ENCODE data around the gene NDE1.

Gene NDE1

DNA sequence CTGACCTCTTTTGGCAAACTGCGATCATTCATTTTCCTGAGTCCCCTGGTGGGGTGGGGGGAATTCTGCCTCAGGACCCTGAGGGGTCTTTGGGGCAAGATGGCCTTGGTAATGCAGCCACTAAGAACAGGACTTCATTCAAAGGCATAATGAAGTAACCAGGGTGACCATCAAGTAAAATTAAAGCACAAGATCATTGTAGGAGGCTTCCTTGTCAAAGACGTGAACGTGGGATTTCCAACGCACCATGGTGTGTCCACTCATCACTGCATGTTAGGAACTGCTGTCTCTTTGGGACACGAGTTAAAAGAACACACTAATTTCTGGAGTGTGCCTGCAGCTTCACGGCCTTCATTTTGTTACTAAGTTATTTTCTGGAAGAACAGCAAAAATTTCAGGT is 51.3 kb downstream of the NDE1 start:
- no peak for TF ChIP-seq EZH2phosphoT487 (conservative IDR thresholded peaks at IDR 0.05; ENCODE audit: low read length)
- TF ChIP-seq, protein P1, sequence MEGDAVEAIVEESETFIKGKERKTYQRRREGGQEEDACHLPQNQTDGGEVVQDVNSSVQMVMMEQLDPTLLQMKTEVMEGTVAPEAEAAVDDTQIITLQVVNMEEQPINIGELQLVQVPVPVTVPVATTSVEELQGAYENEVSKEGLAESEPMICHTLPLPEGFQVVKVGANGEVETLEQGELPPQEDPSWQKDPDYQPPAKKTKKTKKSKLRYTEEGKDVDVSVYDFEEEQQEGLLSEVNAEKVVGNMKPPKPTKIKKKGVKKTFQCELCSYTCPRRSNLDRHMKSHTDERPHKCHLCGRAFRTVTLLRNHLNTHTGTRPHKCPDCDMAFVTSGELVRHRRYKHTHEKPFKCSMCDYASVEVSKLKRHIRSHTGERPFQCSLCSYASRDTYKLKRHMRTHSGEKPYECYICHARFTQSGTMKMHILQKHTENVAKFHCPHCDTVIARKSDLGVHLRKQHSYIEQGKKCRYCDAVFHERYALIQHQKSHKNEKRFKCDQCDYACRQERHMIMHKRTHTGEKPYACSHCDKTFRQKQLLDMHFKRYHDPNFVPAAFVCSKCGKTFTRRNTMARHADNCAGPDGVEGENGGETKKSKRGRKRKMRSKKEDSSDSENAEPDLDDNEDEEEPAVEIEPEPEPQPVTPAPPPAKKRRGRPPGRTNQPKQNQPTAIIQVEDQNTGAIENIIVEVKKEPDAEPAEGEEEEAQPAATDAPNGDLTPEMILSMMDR (IDR thresholded peaks at IDR 0.05; ENCODE audit: insufficient read depth, low read length, poor library complexity, severe bottlenecking) = no peak
- no peak overlapping the region for H2AFZ ChIP-seq (ENCODE audit: low read depth, low read length, severe bottlenecking)
- no peak overlapping the region for H3K27ac ChIP-seq (ENCODE audit: low read depth, low read length)
- no peak overlapping the region for H3K9ac ChIP-seq (ENCODE audit: low read length)
- no peaks in the 10 kb centered on the region for H3K79me2 ChIP-seq (ENCODE audit: insufficient read depth, low read length)
- no peaks in the 10 kb centered on the region for H4K20me1 ChIP-seq (ENCODE audit: low read depth, low read length)
- H3K27me3 ChIP-seq (ENCODE audit: low read length) = no peaks in the 10 kb centered on the region
- no peak overlapping the region for H3K4me3 ChIP-seq (ENCODE audit: insufficient read depth, low read length, poor library complexity, severe bottlenecking)
- 0 out of 2 replicates have a peak, but pooled peaks cover 5% of the 10 kb centered on the region for H3K36me3 ChIP-seq (ENCODE audit: low read length)
- no peaks in the 10 kb centered on the region for H3K9me3 ChIP-seq (ENCODE audit: insufficient read depth, low read length)
- peaks cover 12% of the 10 kb centered on the region for H3F3A ChIP-seq (ENCODE audit: insufficient read depth)
- H3K9me2 ChIP-seq (replicated peaks; ENCODE audit: insufficient read depth, low read length) = no peaks in the 10 kb centered on the region
- no peak overlapping the region for H3K4me2 ChIP-seq (ENCODE audit: low read depth, low read length, poor library complexity, severe bottlenecking)

DNA sequence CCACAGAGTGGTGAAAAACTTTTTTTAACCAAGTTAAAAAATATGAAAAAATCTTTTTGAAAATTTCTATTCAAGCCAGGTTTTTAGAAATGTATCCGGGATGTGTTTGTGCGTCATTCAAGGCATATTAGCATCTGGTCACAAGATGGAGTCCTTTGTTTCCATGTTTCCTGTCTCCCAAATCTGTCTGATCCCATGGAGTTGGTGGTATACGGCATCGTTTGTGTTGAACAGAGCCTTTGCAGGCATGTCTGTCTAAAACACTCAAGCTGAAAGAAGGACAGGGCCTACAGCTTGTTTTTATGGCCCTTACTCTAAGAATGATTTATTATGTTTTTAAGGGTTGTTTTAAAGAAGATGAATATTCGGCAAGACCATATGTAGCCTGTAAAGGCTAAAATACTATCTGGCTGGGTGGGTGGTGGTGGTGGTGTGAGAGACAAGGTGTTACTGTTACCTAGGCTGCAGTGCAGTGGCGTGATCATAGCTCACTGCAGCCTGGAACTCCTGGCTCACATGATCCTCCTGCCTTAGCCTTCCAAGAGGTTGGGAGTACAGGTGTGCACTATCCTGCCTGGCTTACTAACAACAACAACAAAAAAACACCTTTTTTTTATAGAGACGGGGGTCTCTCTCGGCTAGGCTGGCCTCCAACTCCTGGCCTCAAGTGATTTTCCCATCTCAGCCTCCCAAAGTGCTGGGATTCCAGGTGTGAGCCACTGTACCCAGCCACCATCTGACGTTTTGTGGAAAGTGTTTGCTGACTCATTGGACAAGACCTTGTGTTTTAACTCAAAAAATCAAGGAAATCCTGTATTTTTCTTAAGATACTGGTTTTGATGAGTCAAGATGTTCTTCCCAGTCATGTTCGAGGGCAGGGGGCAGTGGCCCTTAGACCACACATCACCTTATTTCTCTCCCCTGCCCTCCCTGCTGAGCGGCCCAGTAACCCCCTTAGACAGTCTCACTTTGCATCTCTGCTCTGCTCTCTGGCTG is 52.2 kb downstream of the NDE1 start:
- Histone ChIP-seq H3K4me3 (ENCODE audit: insufficient read depth, low read length, poor library complexity, severe bottlenecking) (no peak overlapping the region), H3K36me3 (ENCODE audit: low read length) (0 out of 2 replicates have a peak, but pooled peaks cover 3% of the 10 kb centered on the region), H3K9ac (ENCODE audit: low read length) (no peak overlapping the region), H2AFZ (ENCODE audit: low read depth, low read length, severe bottlenecking) (no peak overlapping the region), H3K4me2 (ENCODE audit: low read depth, low read length, poor library complexity, severe bottlenecking) (no peak overlapping the region), H3K27ac (ENCODE audit: low read depth, low read length) (no peak overlapping the region), H4K20me1 (ENCODE audit: low read depth, low read length) (no peaks in the 10 kb centered on the region), H3F3A (ENCODE audit: insufficient read depth) (peaks cover 12% of the 10 kb centered on the region), H3K9me2 (replicated peaks; ENCODE audit: insufficient read depth, low read length) (no peaks in the 10 kb centered on the region), H3K79me2 (ENCODE audit: insufficient read depth, low read length) (no peaks in the 10 kb centered on the region), H3K9me3 (ENCODE audit: insufficient read depth, low read length) (no peaks in the 10 kb centered on the region), H3K27me3 (ENCODE audit: low read length) (no peaks in the 10 kb centered on the region)
- TF ChIP-seq EZH2phosphoT487 (conservative IDR thresholded peaks at IDR 0.05; ENCODE audit: low read length) = no peak
- TF ChIP-seq, protein P1 (IDR thresholded peaks at IDR 0.05; ENCODE audit: insufficient read depth, low read length, poor library complexity, severe bottlenecking) = no peak

DNA sequence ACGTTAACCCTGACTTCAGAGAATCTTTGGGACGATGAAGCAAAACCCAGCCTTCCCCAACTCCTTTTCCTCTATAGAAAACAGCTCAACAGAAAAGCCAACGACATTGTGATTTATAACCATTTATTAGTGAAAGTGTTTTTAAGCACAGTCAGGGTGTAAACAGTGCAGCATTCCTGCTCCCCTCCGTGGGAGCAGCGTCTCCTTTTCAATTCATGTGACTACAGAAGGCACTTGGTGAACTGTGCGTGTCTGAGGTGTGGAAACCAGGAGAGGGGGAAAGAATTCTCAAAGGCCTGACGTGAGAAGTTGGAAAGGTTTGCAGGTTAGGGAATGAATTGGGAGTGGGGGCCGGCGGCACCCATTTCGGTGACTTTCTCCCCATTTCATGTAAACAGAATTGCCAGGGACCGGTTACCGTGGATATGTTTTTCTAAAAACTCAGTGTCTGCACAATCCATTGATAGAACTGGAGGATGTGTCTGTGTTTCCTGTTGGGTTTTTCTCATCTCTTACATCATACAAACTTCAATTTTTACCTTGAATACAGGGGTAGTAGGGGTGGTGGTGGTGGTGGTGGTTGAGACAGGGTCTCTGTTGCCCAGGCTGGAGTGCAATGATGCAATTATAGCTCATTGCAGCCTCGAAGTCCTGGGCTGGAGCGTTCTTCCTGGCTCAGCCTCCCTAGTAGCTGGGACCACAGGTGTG is 53.1 kb downstream of the NDE1 start:
- no peaks in the 10 kb centered on the region for H3K27me3 ChIP-seq (ENCODE audit: low read length)
- H3K79me2 ChIP-seq (ENCODE audit: insufficient read depth, low read length) = no peaks in the 10 kb centered on the region
- TF ChIP-seq, protein P1 (IDR thresholded peaks at IDR 0.05; ENCODE audit: insufficient read depth, low read length, poor library complexity, severe bottlenecking) = no peak
- TF ChIP-seq EZH2phosphoT487 (conservative IDR thresholded peaks at IDR 0.05; ENCODE audit: low read length) = no peak
- no peak overlapping the region for H3K4me3 ChIP-seq (ENCODE audit: insufficient read depth, low read length, poor library complexity, severe bottlenecking)
- H2AFZ ChIP-seq (ENCODE audit: low read depth, low read length, severe bottlenecking) = no peak overlapping the region
- peaks cover 12% of the 10 kb centered on the region for H3F3A ChIP-seq (ENCODE audit: insufficient read depth)
- H3K9me3 ChIP-seq (ENCODE audit: insufficient read depth, low read length) = no peaks in the 10 kb centered on the region
- no peak overlapping the region for H3K4me2 ChIP-seq (ENCODE audit: low read depth, low read length, poor library complexity, severe bottlenecking)
- 0 out of 2 replicates have a peak, but pooled peaks cover 3% of the 10 kb centered on the region for H3K36me3 ChIP-seq (ENCODE audit: low read length)
- no peaks in the 10 kb centered on the region for H4K20me1 ChIP-seq (ENCODE audit: low read depth, low read length)
- H3K9me2 ChIP-seq (replicated peaks; ENCODE audit: insufficient read depth, low read length) = no peaks in the 10 kb centered on the region
- H3K27ac ChIP-seq (ENCODE audit: low read depth, low read length) = no peak overlapping the region
- H3K9ac ChIP-seq (ENCODE audit: low read length) = no peak overlapping the region
